Caki2 (cell line): Measurements from ENCODE around the gene GNG3. TPM values are rescaled to one million over a fixed set of nuclear protein-coding genes. Genes with fewer than 3 reads are reported as not detected.
"Not testable (repeated sequence)": the region's sequence is repeated elsewhere in the genome, so short reads cannot be mapped to it uniquely, and the experiment has no call there.

Experiments used
- DNase-seq: peaks from one replicate; pipeline ENCODE4 v3.0.0-alpha.2; 2015; ENCODE audit warnings: low read depth
- in situ Hi-C: cut with HindIII; loops from 2 replicates; pipeline ENCODE4 v1.10.0; 2016; ENCODE audit warnings: low sequenced_read_pairs, low pct_unique_long_range_greater_than_20kb, mixed read lengths
- total RNA-seq: library from RNA; depleted of rRNA; stranded (reverse); fragments of >200 nt; shearing (Covaris generic); gene quantifications from 2 replicates; pipeline ENCODE4 v1.2.3, GENCODE V29; 2014; ENCODE audit warnings: low replicate concordance

The GNG3 gene
- total RNA-seq, 1 experiment from 2014 or later = not detected

DNA sequence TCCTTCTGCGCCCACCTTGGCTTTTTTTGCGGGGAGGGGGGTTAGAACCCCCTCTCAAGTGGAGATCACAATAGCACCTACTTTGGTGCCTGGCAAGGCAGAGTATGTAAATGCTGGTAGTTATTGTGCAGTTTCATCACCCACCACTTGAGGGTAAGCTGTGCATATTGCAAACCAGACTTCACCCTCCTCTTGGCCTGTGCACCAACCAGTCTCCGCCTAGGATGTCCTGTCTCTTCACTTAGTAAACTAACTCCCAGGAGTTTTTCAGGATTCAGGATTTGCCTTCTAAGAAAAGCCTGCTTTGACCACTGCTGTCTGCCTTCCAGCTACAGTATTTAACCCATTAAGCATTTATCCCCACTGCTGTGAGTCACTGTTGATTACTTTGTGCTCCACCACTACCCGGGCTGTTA, 26.6 kb upstream of the GNG3 start:
- DNase-seq = peak; percentile 60
- in situ Hi-C loops = no loop called here

DNA sequence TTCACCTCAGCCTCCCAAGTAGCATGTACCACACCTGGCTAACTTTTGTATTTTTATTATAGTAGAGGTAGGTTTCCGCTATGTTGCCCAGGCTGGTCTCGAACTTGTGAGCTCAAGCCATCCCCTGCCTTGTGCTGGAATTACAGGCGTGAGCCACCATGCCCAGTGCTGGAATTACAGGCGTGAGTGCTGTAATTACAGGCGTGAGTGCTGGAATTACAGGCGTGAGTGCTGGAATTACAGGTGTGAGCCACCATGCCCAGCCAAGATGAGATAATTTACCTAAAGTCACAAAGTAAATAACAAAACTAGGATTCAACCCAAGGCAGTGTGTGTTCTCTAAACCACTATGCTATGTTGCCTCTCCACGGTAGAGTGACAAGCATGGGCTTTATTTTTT, 25.0 kb upstream of the GNG3 start:
- DNase-seq = no peak
- in situ Hi-C loops = no loop called here

DNA sequence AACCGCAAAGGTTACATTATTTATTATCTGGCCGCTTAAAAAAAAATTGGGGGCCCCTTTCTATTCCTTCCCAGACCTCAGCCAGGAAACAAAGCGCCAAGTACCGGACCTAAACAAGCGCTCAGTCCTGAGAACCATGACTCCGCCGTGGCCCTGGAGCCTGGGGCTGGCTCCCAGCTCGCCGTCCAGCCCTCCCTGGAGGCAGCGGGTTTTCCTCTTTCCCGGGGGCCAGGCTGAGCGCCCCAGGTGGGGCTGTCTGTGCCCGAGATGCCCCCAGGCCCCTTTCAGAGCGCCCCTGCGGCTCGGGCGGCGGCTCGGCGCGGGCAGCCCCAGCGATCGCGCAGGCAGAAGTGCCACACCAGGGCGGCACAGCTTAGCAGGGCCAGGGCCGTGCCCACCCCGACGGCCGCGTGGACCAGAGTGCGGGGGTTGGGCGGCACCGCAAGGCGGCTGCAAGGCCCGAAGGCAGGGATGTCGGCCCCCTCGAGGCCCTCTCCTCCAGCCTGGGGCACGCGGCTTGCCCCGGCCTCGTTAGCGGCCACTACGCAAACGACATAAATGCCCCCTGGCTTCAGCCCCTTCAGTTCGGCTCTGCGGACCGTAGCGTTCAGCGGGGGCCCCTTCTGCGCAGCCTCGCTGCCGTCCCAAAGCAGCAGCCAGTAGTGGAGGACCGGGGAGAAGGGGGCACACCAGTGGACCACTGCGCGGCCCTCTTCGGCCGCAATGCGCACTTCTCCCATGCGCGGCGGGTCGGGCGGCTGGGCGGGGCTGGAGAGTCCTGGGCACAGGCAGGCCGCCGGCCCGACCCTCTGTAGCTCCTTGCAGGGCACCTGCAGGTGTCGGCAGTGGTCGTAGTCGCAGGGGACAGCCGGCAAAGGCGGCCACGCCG, 19.7 kb upstream of the GNG3 start:
- no peak for DNase-seq
- in situ Hi-C loops = no loop called here

GRCh38 chr11:62688491-62688890, 19.0 kb upstream of the GNG3 start:
- in situ Hi-C loops = no loop called here
- no peak for DNase-seq

DNA sequence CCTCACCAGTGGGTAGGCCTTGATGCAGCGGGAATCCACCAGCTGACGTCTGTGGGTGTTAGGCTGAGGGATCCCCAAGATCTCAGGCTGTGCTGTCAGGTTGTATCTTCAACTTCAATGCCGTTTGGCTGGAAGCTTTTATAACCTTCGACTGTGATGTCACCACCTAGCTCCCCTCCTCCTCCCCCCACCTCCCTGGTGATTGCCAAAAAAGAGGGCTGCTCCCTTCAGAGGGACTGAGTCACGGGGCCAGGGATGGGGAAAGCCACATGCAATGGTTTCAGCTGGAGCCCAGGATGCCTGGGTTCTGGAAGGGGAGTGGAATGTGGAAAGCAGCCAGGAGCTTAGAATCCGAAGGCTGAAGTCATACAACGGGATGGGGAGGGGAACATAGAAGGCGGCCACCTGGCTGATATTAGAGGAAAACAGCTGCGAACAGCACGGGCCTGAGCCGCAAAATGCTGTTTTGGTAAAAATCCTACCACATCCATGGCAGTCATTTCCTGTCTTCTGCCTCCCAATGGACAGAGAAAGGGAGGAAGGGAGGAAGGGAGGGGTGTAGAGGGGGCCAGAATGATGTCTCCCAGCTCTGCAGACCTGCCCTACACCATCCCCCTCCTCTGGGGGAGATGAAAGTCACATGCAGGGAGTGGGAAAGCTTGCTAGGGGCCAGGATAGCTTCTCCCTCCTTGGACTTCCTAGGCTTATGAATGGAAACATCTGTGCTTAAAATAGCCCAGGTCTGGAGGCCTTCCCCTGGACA, 17.9 kb upstream of the GNG3 start, which contains the start of gene LRRN4CL:
Gene LRRN4CL, minus strand, starts transcription at position 110 of the 763 bp plus-strand sequence. CDS start 1,022 bp downstream, outside the sequence.
- in situ Hi-C loops = no loop called here
- no peak for DNase-seq

DNA sequence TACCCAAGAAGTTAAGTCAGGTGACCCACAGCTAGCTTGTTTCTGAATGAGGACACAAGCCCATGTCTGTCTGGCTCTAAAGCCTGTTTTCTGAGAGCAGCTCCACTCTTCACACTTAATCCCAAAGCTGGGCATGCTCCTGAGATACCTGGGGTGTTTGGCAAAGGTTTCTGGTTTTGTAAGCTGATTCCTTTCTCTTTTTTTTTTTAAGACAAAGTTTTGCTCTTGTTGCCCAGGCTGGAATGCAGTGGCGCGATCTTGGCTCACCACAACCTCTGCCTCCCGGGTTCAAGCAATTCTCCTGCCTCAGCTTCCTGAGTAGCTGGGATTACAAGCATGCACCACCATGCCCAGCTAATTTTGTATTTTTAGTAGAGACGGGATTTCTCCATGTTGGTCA, 13.9 kb upstream of the GNG3 start:
- DNase-seq, in situ Hi-C loops: not testable (repeated sequence)

GRCh38 chr11:62694455-62695167, 12.9 kb upstream of the GNG3 start:
- no peak for DNase-seq
- in situ Hi-C loops = no loop called here

- in situ Hi-C loops = no loop called here
- no peak for DNase-seq
These were observed 5.2 kb upstream of the GNG3 start for GRCh38 chr11:62702246-62702645.

DNA sequence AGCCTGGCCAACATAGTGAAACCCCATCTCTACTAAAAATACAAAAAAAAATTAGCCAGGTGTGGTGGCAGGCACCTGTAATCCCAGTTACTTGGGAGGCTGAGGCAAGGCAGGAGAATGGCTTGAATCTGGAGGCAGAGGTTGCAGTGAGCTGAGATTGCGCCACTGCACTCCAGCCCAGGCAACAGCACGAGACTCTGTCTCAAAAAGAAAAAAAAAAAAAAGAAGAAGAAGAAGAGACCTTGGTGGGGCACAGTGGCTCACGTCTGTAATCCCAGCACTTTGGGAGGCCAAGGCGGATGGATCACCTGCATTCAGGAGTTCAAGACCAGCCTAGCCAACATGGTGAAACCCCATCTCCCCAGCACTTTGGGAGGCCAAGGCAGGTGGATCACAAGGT, 3.6 kb upstream of the GNG3 start:
- DNase-seq, in situ Hi-C loops: not testable (repeated sequence)

DNA sequence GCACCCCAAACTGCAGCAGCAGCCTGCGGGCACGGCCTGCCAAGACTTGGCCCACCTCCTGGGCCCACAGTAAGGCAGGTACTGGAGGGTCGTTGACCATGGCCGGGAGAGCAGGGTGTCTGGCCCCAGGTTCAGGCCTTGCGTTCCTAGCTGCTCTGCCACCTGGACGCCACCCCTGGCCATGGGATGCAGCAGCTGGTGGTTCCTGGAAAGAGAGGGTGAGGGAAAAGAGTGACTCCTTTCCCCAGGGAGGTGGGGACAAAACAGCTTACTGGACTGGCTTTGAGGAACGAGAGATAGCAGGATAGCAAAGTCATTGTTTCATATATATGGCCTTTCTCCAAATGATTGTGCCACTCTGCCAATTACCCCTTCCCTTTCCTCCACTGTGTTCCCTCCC, 2.1 kb upstream of the GNG3 start:
- in situ Hi-C loops = no loop called here
- no peak for DNase-seq

DNA sequence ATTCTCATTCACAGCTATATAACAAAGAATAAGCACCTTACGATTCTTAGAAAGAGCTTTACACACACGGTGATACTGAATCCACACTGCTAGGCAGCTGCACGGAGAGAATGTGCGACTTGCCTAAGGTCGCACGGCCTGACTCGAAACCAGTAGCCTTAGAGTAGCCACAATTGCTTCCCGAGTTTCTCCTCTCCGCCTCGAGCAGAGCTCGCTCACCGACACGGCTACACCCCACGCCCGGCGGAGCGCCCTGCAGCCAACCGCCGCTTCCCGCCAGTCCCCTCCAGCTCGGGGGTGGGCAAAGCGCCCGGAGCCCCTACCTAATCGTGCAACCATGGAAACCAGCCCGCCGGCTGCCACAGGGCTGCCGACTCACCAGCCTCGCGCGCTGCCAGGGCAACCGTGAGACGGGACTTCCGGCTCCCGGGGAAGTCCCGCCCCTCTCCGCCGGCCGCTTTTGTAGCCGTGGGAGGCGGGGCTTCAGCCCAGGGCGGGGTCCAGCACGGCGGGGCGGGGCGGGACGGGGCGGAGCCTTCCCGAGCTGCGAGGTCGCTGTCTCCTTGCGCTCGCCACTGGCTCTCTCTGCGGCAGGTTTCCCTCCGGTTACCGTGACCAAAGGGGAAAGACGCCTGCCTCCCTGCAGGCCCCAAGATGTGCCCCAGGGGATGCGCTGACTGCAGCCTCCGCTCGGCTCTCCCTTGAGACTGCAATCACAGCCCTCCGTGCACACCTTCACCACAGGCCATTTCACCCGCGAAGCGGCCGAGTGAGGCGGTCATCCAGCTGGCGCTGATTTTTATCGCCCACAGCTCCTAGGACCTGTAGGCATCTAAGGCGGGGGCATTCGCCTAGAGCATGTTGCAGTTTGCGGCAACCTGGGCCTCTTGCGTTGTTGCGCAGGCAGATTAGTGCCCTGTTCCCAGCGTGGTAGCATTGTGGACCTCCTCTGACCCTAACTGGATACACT, 1.3 kb upstream of the GNG3 start:
- in situ Hi-C loops = no loop called here
- peak; percentile 88 for DNase-seq

DNA sequence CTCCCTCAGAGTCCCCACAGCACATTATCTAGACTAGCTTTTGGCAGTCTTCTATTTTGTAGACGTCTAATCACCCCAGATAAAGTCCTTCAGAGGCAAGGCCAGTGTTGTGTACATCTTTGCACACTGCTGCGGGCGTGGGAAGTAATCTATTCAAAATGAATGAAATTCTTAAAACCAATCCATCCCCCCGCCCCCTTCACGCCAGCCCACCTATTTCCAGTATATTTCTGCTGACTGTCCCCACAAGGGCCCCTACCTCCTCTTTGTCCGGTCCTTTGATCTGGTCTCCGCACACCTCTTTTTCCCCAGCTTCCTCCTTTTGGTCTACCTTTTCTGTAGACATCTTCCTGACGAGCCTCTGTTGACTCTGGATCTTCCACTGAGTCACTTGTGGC, 627 bp upstream of the GNG3 start:
- in situ Hi-C loops = no loop called here

GRCh38 chr11:62708392-62708791, 916 bp downstream of the GNG3 start:
- DNase-seq = no peak
- in situ Hi-C loops = no loop called here

More for the DNA sequence above, 627 bp upstream of the GNG3 start:
- DNase-seq = no peak

GRCh38 chr11:62708793-62709192, 1.3 kb downstream of the GNG3 start:
- in situ Hi-C loops = no loop called here
- no peak for DNase-seq

DNA sequence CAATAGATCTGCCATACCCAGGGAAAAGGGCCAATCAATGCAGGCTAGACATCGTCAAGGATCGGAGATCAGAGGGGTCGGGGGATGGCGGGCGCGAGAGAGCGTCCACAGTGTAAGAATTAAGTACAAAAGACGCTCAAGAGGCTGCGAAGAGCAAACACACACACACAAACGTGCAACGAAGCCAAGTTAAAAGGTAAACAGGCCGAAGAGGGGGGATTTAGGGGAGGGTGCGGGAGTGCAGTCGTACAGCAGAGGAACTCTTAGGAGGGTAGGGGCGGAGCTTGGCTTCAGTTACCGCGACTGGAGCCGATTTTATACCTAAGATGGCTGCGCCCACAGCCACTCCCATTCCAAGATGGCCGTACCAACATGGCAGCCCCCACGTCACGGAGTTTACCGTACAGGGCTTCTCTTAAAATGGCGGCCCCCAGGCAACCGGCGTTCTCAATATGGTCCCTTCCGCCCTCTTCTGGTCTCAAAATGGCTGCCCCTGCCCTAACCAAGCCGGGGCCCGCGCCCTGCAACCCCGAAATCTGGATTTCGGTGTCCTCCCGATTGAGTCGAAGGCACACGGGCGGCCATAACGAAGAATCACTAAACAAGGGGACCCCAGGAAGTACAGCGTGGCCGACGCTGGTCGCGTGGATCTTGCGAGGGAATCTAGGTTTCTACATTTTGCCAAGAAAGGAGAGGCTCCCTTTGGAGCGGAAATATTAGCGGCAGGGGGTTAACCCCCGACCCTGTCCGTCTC, 1.9 kb downstream of the GNG3 start:
- in situ Hi-C loops = no loop called here
- peak; percentile 78 for DNase-seq

GRCh38 chr11:62710001-62710345, 2.5 kb downstream of the GNG3 start:
- in situ Hi-C loops = no loop called here
- no peak for DNase-seq

- in situ Hi-C loops = no loop called here
- peak; percentile 72 for DNase-seq
These were observed 4.9 kb downstream of the GNG3 start for GRCh38 chr11:62712276-62712812.
